A172 (cell line): ENCODE results near the gene CEP63. TPM values are rescaled to one million over a fixed set of nuclear protein-coding genes. Genes with fewer than 3 reads are reported as not detected.
"Not testable (repeated sequence)": the region's sequence is repeated elsewhere in the genome, so short reads cannot be mapped to it uniquely, and the experiment has no call there.

Experiments used
- DNase-seq: peaks from one replicate; pipeline ENCODE4 v3.0.0-alpha.2; 2015; ENCODE audit warnings: low spot score
- total RNA-seq: library from RNA; depleted of rRNA; stranded (reverse); fragments of >200 nt; shearing (Covaris generic); gene quantifications from 2 replicates; pipeline ENCODE4 v1.2.3, GENCODE V29; 2014

Gene CEP63
- total RNA-seq, 1 experiment from 2014 or later = 26.2 TPM

- no peak for DNase-seq
These were observed 31.0 kb downstream of the CEP63 start for GRCh38 chr3:134516905-134517304.

GRCh38 chr3:134517791-134518190, 31.9 kb downstream of the CEP63 start:
- no peak for DNase-seq

- DNase-seq = no peak
These were observed 36.7 kb downstream of the CEP63 start for GRCh38 chr3:134522541-134522940.

GRCh38 chr3:134525293-134525692, 39.4 kb downstream of the CEP63 start:
- DNase-seq = no peak

DNA sequence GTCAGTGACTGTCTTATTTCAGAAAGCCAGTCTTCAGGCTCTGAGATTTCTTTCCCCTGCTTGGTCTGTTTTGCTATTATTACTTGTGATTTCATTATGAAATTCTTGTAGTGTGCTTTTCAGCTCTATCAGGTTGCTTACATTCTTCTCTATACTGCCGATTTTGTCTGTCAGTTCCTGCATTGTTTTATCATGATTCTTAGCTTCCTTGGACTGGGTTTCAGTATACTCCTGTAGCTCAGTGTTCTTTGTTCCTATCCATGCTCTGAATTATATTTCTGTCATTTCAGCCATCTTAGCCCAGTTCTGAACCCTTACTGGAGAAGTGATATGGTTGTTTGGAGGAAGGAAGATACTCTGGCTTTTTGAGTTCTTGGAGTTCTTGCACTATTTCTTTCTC, 40.5 kb downstream of the CEP63 start:
- no peak for DNase-seq

GRCh38 chr3:134527037-134527436, 41.2 kb downstream of the CEP63 start:
- DNase-seq = no peak

GRCh38 chr3:134527538-134528186, 41.8 kb downstream of the CEP63 start:
- DNase-seq = no peak

DNA sequence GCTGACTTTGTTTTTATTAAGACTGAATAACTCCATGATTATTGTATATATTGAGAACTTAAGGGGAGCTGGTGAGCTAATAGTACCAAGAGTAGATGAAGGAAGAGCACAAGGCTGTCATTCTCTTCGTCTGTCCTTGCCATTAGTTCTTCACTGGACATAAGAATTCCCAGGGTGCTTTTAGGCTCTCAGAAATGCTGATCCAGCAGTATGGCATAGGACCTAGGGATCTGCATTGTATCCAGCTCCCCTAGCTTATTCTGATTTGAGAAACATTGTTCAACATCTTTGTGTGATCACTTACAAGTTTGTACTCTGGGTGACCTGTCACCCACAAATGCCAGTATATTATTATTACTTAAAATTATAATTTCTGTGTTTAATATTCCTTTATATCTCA, 47.6 kb downstream of the CEP63 start:
- no peak for DNase-seq

DNA sequence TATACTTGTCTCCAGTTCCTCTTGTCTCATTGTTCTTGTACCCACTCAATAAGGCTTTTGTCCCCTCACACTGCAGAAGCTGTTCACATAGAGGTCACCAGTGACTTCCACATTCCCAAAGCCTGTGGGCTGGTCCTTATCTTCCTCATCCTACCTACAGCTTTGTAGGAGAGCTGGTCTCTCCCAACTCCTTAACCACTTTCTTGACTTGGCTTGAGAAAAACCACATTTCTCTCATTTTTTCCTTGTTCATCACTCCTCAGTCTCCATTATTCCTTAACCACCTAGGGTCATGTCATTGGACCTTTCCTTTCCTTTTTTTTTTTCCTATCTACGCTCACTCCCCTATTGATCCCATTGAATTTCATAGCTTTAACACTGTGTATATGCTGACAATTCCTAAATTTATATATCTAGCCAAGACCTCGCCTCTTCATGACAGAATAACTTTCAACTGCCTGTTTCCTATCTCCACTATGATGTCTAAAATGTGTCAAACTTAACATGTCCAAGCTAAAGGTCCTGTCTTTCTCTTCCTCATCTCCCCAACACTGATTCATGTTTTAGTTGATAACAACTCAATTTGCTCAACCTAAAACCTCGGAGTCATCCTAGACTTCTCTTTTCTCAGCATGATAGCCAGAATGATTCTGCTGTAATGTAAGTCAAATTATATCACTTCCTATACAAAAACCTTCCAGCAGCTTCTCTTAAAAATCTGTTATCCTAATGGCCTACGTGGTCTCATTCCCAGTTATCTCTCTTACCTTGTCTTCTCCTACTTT, 49.5 kb downstream of the CEP63 start:
- DNase-seq = no peak

DNA sequence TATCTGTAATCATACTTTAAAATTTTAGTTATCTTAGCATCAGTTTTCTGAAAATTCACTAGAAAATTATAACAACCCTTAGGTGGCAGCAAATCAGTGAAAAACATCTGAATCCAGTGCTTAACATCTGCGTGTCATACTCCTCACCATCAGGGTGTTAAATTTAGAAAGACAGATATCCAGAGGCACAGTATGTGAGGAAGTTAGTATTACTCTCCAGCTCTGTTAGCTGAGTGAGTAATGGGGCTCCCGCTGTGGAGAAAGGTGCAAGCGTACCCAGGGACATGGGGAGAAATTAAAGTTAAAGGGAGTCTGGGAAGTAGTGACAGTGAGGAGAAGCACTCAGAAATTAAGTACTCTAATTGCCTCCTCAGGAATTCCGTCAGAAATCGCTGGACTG, 50.9 kb downstream of the CEP63 start:
- no peak for DNase-seq

DNA sequence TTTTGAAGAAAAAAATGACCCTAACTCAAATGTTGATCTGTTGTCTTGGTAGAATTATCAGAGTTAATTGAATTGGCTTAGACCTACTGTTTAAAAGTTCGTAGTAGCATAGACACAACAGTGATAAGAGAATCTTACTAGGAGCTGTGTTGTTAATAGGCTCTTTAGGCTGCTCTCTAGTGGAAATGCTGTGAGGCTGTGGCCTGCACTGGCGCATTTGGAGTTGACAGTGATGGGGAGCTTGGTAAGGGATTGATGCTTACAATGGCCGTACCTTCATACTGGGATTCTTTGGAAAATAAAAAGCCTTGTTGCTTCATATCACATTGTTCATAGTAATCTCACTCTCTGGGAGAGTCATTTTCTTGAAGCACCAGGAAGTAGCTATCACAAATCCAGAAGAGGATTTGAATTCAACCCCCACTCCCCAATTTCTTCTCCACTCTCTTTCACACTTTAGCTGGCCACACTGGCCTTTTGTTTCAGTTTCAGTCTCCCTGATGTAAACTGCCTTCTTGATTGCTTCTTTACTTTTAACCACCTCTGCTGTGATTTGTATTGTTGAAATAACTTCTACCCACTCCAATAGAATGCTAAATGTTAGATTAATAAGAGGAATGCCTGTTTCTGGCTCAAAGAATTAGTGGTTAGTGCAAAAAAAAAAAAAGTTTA, 56.6 kb downstream of the CEP63 start:
- DNase-seq = no peak

GRCh38 chr3:134543113-134543512, 57.3 kb downstream of the CEP63 start:
- DNase-seq = no peak

- DNase-seq = no peak
These were observed 58.5 kb downstream of the CEP63 start for GRCh38 chr3:134544316-134544715.

- not testable (repeated sequence) for DNase-seq
These were observed 58.9 kb downstream of the CEP63 start for GRCh38 chr3:134544783-134545182.

GRCh38 chr3:134545818-134546217, 60.0 kb downstream of the CEP63 start:
- DNase-seq = no peak

DNA sequence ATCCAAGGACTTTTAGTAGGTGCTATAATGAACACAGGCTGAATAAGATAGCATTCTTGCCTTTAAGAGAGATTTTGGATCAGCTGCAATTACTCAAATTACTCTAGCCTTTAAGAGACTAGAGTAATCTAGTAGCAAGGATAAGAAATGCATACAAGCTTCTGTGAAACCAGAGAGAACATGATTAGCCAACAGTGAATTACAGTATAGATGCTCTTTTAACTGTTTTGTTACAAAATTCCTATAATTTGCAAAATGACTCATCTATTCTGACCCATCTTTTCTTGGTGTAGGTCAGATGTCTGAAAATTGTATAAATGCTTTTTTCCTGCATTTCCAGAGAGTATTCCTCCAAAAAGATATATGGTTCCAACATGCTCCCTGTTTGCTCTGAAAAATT, 66.9 kb downstream of the CEP63 start:
- no peak for DNase-seq

DNA sequence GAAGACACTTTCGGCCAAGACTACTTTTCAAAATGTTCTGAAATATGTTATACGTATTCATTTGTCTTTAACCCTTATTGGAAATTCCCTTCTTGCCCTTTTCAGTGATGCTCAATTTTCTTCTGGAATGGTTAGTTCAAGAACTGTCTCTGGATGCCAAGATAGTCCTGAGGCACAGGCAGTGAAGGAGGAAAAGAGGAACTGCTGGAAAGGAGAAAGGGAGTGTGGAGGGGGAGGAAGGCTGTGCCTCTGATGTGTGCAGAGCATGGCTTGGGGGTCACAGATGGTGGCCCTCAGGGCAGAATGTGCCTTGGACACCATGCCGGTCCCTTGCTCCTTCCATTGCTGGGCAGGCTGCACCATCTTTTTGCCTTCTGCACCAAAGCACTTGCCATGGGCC, 73.7 kb downstream of the CEP63 start:
- no peak for DNase-seq

DNA sequence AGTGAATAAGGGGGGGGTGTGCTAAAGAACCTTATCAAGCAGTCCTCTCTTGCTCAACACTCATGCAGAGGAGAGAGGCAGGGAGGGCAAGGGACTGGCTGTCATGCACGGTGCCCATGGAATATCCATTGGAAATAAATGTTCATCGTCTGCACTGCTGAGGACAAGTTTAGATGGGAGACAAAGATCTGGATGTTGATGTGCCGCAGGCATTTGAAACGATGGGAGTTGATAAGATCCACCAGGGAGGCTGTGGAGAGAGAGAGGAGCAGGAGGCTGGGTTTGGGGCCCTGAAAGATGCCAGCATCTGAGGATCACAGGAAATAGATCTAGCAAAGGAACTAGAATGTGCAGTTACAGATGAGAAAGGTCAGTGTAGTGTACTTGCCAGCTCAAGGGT, 76.2 kb downstream of the CEP63 start:
- no peak for DNase-seq

- DNase-seq = no peak
These were observed 77.7 kb downstream of the CEP63 start for GRCh38 chr3:134563601-134564000.

- DNase-seq = no peak
These were observed 79.1 kb downstream of the CEP63 start for GRCh38 chr3:134564991-134565390.

DNA sequence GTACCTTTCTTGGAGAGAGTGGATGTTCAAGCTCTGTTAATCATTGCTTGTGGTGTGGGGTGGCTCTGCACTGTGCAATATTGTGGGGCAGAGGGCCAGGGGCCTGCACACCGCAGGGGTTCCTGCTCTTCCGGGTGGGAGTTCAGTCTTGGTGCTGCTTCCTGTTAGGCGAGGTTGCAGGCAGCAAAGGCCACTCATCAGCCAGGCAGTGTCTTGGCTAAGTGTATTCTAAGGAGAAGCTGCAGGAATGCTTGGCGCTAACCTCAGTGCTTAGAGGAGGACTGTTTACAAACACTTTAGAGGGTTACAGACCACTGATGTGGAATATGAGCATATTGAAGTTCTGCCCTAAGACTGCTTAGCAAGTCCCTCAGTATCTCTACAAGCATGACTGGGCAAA, 81.7 kb downstream of the CEP63 start:
- no peak for DNase-seq

GRCh38 chr3:134568790-134569189, 82.9 kb downstream of the CEP63 start:
- DNase-seq = no peak

GRCh38 chr3:134569899-134570298, 84.0 kb downstream of the CEP63 start:
- not testable (repeated sequence) for DNase-seq
